CD4-positive, alpha-beta T cell treated with Interleukin-15 for 1 hour (primary cell): ENCODE measurements around the gene UBA5.
"Not testable (repeated sequence)": the region's sequence is repeated elsewhere in the genome, so short reads cannot be mapped to it uniquely, and the experiment has no call there.

Source experiments
- DNase-seq: peaks from one replicate; pipeline ENCODE4 v3.0.0-alpha.2; 2020

UBA5 gene

DNA sequence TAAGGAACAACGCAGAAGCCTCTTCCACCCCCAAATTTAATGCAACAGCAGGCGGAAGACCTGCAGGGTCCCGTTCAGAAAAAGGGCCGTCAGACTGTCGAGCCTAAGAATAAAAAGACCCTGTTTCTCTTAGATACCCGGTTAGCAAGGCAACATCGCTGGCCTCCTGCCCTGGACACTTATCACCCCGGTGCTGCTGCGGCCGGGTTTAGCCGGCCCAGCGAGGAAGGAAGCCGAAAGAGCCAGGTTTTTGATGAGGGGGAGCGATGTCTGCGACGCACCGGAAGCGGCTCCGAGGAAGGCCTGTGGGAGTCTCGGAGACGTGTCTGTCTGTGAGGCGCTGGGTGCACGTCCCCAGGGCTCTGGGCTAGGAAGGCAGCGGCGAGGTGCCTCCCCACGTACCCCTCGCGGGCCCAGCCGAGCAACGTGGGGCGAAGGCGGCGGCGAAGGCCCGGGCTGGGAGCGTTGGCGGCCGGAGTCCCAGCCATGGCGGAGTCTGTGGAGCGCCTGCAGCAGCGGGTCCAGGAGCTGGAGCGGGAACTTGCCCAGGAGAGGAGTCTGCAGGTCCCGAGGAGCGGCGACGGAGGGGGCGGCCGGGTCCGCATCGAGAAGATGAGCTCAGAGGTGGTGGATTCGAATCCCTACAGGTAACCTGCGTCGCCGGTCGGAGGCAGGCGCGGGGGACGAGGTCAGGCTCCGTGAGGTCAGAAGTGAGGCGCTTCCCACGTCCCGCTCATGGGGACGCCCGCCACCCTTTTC, at the start of gene UBA5:
TSS of gene UBA5 (plus strand) at position 278 of the 759 bp plus-strand sequence. CDS start at position 487, 209 bp downstream.
- DNase-seq: peak; percentile 66

DNA sequence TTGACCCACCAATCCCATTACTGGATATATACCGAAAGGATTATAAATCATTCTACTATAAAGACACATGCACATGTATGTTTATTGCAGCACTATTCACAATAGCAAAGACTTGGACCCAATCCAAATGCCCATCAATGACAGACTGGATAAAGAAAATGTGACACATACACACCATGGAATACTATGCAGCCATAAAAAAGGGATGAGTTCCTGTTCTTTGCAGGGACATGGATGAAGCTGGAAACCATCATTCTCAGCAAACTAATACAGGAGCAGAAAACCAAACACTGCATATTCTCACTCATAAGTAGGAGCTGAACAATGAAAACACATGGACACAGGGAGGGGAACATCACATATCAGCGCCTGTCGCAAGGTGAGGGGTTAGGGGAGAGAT, 44.8 kb upstream of the UBA5 start:
- not testable (repeated sequence) for DNase-seq

DNA sequence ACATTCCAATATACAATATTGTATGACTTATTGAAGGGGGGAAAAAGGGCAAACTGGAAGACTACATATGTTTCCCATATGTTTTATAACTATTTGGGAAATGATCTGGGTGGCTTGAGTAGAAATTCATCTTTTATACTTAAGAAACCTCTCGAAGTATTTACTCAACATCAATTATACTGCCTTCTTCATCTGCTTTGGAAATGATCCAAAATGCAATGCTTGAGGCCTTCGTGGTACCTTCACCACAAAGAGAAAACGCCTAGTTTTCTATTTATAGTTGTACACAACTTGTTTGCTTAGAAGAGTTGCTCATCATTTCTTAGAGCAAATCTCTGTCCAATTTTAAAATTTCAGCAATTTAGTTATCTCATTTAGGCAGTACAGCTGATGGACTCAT, 44.2 kb upstream of the UBA5 start:
- DNase-seq: no peak

GRCh38 chr3:132616780-132617179, 43.3 kb upstream of the UBA5 start:
- no peak for DNase-seq

GRCh38 chr3:132622148-132622547, 38.0 kb upstream of the UBA5 start:
- no peak for DNase-seq

DNA sequence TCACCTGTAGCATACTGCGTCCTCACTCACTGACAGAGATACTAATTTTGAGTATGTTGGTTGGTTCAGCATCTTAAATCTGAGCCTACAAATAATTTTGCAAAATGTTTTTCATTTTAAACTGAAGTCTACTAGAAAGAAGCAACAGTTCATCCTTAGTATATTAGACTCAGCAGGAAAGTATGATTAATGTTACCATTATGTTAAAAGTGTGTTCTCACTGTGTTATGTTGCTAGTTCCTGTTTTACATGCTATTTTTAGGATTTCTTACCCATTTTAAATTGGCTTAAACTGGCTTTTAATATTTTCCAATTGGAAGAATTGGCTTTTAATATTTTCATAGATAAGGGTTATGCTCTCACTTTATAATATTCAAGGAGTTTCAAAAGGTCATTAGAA, 37.4 kb upstream of the UBA5 start:
- DNase-seq: no peak

DNA sequence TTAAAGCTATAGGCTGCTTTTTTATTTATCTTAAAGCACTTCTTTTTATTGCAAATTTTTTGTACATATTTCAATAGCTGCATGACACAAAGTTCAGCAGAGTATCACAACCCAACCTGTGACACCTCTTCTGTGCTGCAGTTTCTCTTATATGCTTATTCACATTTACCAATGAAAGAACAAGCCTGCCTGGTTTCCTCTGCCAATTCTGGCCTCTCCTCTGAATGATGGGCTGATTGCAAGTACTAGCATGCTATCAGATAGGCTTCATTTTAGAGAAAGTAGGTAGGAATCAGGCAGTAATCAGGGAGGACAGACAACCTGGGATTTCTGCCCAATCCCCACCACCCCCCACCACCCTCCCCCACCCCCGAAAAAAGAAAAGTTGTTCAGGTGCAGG, 36.5 kb upstream of the UBA5 start:
- DNase-seq: no peak

GRCh38 chr3:132624790-132625189, 35.3 kb upstream of the UBA5 start:
- DNase-seq: no peak

- no peak for DNase-seq
Measured at GRCh38 chr3:132625613-132626012, 34.5 kb upstream of the UBA5 start.

DNA sequence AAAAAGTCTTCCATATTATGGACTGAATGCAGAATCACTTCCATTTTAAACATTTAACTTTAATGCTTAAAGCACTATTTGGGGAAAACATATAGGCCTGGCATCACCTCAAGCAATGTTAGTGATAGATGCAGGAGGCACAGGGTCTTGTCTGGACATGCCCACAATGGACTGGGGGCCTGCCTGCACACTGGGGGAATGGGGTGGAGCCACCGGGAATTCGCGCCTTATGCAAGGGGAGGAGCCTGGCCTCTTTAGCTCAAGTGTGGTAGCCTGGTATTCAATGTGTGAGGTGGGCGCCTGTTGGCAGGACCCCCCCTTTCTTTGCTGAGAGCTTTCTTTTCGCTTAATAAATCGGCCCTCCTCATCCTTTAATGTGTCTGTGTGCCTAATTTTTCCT, 33.2 kb upstream of the UBA5 start:
- DNase-seq: no peak

- no peak for DNase-seq
Measured at GRCh38 chr3:132628157-132628556, 32.0 kb upstream of the UBA5 start.

- no peak for DNase-seq
Measured at GRCh38 chr3:132629928-132630327, 30.2 kb upstream of the UBA5 start.

DNA sequence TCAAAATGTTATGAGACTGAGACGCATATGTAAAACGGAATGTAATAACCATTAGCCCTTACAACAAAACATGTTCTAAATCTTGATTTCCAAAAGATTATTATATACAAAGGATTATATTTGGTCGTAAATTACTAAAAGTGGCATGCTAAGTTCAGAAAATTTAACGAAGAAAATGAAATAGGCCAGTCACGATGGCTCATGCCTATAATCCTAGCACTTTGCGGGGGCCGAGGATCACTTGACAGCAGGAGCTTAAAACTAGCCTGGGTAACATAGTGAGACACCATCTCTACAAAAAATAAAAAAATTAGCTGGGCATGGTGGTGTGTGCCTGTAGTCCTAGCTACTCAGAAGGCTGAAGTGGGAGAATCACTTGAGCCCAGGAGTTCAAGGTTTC, 29.5 kb upstream of the UBA5 start:
- no peak for DNase-seq

- no peak for DNase-seq
Measured at GRCh38 chr3:132635052-132635451, 25.1 kb upstream of the UBA5 start.

GRCh38 chr3:132637590-132637989, 22.5 kb upstream of the UBA5 start:
- no peak for DNase-seq

GRCh38 chr3:132638706-132639105, 21.4 kb upstream of the UBA5 start:
- DNase-seq: no peak

GRCh38 chr3:132641427-132641826, 18.7 kb upstream of the UBA5 start:
- DNase-seq: not testable (repeated sequence)

DNA sequence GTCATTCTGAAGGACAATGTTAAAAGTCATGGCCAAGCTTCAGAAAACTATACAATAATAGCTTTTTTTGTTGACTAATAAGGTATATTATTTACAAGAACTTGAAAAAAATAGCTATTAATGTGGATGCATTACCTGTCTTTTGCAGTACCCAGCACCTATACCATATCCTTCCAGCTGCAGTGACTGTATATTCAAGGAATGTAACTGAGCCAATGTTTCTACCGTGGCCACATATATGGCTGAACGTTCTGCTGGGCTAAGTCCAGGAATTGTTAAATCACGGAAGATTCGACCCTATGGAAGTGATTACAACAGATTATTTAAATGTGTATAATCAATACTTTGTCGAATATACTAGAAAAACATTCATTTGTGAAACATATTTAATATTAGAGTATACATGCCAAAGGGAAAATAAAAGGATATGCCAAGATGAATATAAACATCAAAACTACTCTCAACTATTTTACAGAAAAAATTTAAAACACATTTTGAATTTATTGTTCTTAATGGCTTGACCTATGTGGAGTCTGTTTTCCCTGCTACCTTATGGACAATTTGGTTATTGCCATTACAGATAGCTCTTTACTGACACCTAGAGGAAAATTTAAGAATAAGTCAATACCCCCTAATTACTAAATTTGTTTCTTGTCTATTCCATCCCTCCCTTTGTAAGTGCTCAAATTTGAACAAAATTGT, 18.1 kb upstream of the UBA5 start:
- DNase-seq: no peak

- no peak for DNase-seq
Measured at GRCh38 chr3:132642539-132642847, 17.6 kb upstream of the UBA5 start.

DNA sequence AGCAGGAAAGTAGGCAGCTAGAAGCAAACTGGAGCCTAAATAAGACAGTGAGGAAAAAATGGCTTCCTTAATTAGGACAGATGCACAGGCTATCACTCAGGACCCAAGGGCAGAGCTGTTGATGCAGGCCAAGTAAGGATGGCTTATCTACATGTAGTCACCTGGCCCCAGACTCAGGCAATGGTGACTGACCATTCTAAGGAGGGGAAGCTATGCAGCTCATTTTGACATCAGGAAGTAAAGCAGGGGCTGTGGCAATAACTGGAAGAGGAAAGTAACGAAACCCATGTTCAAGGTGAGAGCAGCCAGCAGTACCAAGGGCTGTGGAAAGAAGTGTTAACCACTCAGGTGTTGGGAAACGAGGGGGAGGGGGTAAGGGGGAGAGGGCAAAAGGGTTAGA, 16.8 kb upstream of the UBA5 start:
- no peak for DNase-seq

DNA sequence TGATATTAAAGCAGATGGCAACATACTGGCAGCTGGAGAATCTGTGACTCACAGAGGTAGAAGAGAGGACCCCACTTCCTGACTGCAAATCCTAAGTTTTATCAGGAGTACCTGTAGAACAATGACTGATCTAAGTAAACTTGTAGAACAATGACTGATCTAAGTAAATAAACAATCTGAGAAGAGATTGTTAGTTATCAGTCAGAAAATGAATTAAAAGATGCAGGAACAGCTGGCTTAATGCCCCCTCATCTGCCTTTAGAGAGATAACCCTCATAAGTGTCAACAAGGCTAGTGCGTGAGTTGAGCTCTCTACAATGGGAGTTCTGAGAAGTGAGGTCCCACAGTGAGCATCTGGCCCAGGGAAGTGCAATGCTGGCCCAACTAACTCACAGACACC, 15.1 kb upstream of the UBA5 start:
- no peak for DNase-seq

DNA sequence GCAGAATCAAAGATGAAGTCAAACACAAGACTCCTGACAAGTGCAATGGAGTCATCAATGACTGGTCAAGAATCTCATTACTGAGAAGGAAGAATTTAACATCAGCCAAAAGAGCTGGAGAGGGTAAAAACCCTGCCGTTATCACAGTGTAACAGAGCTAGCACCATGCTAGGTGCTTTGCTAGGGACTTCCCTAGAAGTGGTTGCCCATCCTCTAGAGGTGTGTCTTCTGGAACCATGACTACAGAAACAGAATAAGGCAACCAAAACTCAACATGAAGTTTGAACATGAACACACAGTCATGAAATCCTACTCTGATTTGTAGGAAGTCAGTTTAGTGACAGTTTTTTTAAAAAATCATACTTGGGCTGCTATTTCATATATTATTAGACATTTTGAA, 10.0 kb upstream of the UBA5 start:
- no peak for DNase-seq

DNA sequence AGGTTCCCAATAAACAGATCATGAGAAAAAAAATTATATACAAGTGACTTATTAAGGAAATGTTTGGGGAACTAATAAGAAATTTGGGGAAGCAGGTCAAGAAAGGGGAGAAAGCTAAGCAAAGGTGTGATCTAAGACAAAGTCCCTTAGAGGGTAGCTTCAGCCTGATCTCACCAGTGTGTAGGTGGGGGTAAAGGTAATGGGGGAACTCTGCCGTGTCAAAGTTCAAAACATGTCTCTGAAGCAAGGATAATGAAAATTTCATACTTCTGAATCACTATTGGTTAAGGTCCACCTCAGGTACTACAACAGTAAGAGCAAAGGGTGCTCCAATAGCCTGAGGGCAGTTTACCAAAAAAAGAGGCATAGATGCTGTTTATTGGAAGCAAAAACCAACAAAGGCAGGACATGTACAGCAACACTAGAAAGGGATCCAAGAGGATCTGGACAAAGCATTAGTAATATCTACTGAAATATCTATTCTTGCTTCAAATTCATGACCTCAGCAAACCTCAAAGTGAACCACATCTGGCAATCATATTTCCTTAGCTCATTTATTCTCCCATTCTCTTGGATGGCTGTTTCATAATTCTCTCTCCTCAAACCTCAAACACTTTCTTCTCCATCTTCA, 7.4 kb upstream of the UBA5 start:
- no peak for DNase-seq

- no peak for DNase-seq
Measured at GRCh38 chr3:132654190-132654589, 5.9 kb upstream of the UBA5 start.
